ENCODE measurements around the gene RSPH6A.

The RSPH6A gene

GRCh38 chr19:45765702-45766295 lies 49.3 kb downstream of the RSPH6A start:
- Histone ChIP-seq H3K4me3 (ENCODE audit: low read depth in 1 of 2, low read length in 2 of 2) (no peak overlapping the region), H3K27me3 (ENCODE audit: control insufficient read depth in 1 of 2, insufficient read depth in 2 of 2, low read length in 2 of 2) (no peaks in the 10 kb centered on the region), H3K27ac (ENCODE audit: low read depth, low read length) (no peak overlapping the region)

GRCh38 chr19:45764945-45765701 lies 50.0 kb downstream of the RSPH6A start:
- H3K27me3 ChIP-seq (ENCODE audit: control insufficient read depth in 1 of 2, insufficient read depth in 2 of 2, low read length in 2 of 2): no peaks in the 10 kb centered on the region
- no peaks in the 10 kb centered on the region for H3K9me3 ChIP-seq (ENCODE audit: control insufficient read depth in 1 of 2, low read length in 2 of 2)
- peaks cover 0 to 9% of the 10 kb centered on the region in 2 donors for H3K4me1 ChIP-seq (ENCODE audit: control insufficient read depth in 1 of 2, insufficient read depth in 2 of 2, low read length in 2 of 2)
- H3K4me3 ChIP-seq (ENCODE audit: low read depth in 1 of 2, low read length in 2 of 2): no peak overlapping the region
- H3K9ac ChIP-seq (ENCODE audit: low read depth in 1 of 2, low read length in 2 of 2): no peak overlapping the region
- no peak overlapping the region for H3K27ac ChIP-seq (ENCODE audit: low read depth, low read length)
- no peaks in the 10 kb centered on the region for H3K36me3 ChIP-seq (ENCODE audit: control insufficient read depth in 1 of 2, insufficient read depth in 2 of 2, low read length in 2 of 2)

More at GRCh38 chr19:45765702-45766295, 49.3 kb downstream of the RSPH6A start:
- no peak overlapping the region for H3K9ac ChIP-seq (ENCODE audit: low read depth in 1 of 2, low read length in 2 of 2)
- no peaks in the 10 kb centered on the region for H3K36me3 ChIP-seq (ENCODE audit: control insufficient read depth in 1 of 2, insufficient read depth in 2 of 2, low read length in 2 of 2)
- H3K4me1 ChIP-seq (ENCODE audit: control insufficient read depth in 1 of 2, insufficient read depth in 2 of 2, low read length in 2 of 2): peaks cover 0 to 9% of the 10 kb centered on the region in 2 donors
- no peaks in the 10 kb centered on the region for H3K9me3 ChIP-seq (ENCODE audit: control insufficient read depth in 1 of 2, low read length in 2 of 2)

- H3K36me3 ChIP-seq (ENCODE audit: control insufficient read depth in 1 of 2, insufficient read depth in 2 of 2, low read length in 2 of 2): no peaks in the 10 kb centered on the region
- no peaks in the 10 kb centered on the region for H3K9me3 ChIP-seq (ENCODE audit: control insufficient read depth in 1 of 2, low read length in 2 of 2)
- H3K27me3 ChIP-seq (ENCODE audit: control insufficient read depth in 1 of 2, insufficient read depth in 2 of 2, low read length in 2 of 2): no peaks in the 10 kb centered on the region
- H3K4me1 ChIP-seq (ENCODE audit: control insufficient read depth in 1 of 2, insufficient read depth in 2 of 2, low read length in 2 of 2): peaks cover 0 to 4% of the 10 kb centered on the region in 2 donors
- H3K9ac ChIP-seq (ENCODE audit: low read depth in 1 of 2, low read length in 2 of 2): no peak overlapping the region
- H3K4me3 ChIP-seq (ENCODE audit: low read depth in 1 of 2, low read length in 2 of 2): no peak overlapping the region
- no peak overlapping the region for H3K27ac ChIP-seq (ENCODE audit: low read depth, low read length)
Measured at GRCh38 chr19:45764475-45764874, 50.6 kb downstream of the RSPH6A start.

GRCh38 chr19:45763691-45764294 lies 51.3 kb downstream of the RSPH6A start:
- H3K4me1 ChIP-seq (ENCODE audit: control insufficient read depth in 1 of 2, insufficient read depth in 2 of 2, low read length in 2 of 2): peaks cover 0 to 4% of the 10 kb centered on the region in 2 donors
- no peaks in the 10 kb centered on the region for H3K9me3 ChIP-seq (ENCODE audit: control insufficient read depth in 1 of 2, low read length in 2 of 2)
- H3K36me3 ChIP-seq (ENCODE audit: control insufficient read depth in 1 of 2, insufficient read depth in 2 of 2, low read length in 2 of 2): no peaks in the 10 kb centered on the region
- no peak overlapping the region for H3K4me3 ChIP-seq (ENCODE audit: low read depth in 1 of 2, low read length in 2 of 2)
- H3K27ac ChIP-seq (ENCODE audit: low read depth, low read length): no peak overlapping the region
- no peaks in the 10 kb centered on the region for H3K27me3 ChIP-seq (ENCODE audit: control insufficient read depth in 1 of 2, insufficient read depth in 2 of 2, low read length in 2 of 2)
- H3K9ac ChIP-seq (ENCODE audit: low read depth in 1 of 2, low read length in 2 of 2): no peak overlapping the region

GRCh38 chr19:45762870-45763631 lies 52.1 kb downstream of the RSPH6A start:
- H3K27ac ChIP-seq (ENCODE audit: low read depth, low read length): no peak overlapping the region
- peaks cover 0 to 4% of the 10 kb centered on the region in 2 donors for H3K4me1 ChIP-seq (ENCODE audit: control insufficient read depth in 1 of 2, insufficient read depth in 2 of 2, low read length in 2 of 2)
- no peaks in the 10 kb centered on the region for H3K27me3 ChIP-seq (ENCODE audit: control insufficient read depth in 1 of 2, insufficient read depth in 2 of 2, low read length in 2 of 2)
- H3K9me3 ChIP-seq (ENCODE audit: control insufficient read depth in 1 of 2, low read length in 2 of 2): no peaks in the 10 kb centered on the region
- H3K36me3 ChIP-seq (ENCODE audit: control insufficient read depth in 1 of 2, insufficient read depth in 2 of 2, low read length in 2 of 2): no peaks in the 10 kb centered on the region
- no peak overlapping the region for H3K9ac ChIP-seq (ENCODE audit: low read depth in 1 of 2, low read length in 2 of 2)
- H3K4me3 ChIP-seq (ENCODE audit: low read depth in 1 of 2, low read length in 2 of 2): no peak overlapping the region

- H3K9me3 ChIP-seq (ENCODE audit: control insufficient read depth in 1 of 2, low read length in 2 of 2): no peaks in the 10 kb centered on the region
- no peak overlapping the region for H3K27ac ChIP-seq (ENCODE audit: low read depth, low read length)
- no peak overlapping the region for H3K9ac ChIP-seq (ENCODE audit: low read depth in 1 of 2, low read length in 2 of 2)
- H3K27me3 ChIP-seq (ENCODE audit: control insufficient read depth in 1 of 2, insufficient read depth in 2 of 2, low read length in 2 of 2): no peaks in the 10 kb centered on the region
- H3K4me3 ChIP-seq (ENCODE audit: low read depth in 1 of 2, low read length in 2 of 2): no peak overlapping the region
- H3K4me1 ChIP-seq (ENCODE audit: control insufficient read depth in 1 of 2, insufficient read depth in 2 of 2, low read length in 2 of 2): no peaks in the 10 kb centered on the region
- no peaks in the 10 kb centered on the region for H3K36me3 ChIP-seq (ENCODE audit: control insufficient read depth in 1 of 2, insufficient read depth in 2 of 2, low read length in 2 of 2)
Measured at GRCh38 chr19:45761714-45762113, 53.4 kb downstream of the RSPH6A start.

GRCh38 chr19:45758921-45759320 lies 56.2 kb downstream of the RSPH6A start:
- Histone ChIP-seq H3K4me3 (ENCODE audit: low read depth in 1 of 2, low read length in 2 of 2) (no peak overlapping the region), H3K27me3 (ENCODE audit: control insufficient read depth in 1 of 2, insufficient read depth in 2 of 2, low read length in 2 of 2) (no peaks in the 10 kb centered on the region), H3K4me1 (ENCODE audit: control insufficient read depth in 1 of 2, insufficient read depth in 2 of 2, low read length in 2 of 2) (no peaks in the 10 kb centered on the region), H3K9ac (ENCODE audit: low read depth in 1 of 2, low read length in 2 of 2) (no peak overlapping the region), H3K36me3 (ENCODE audit: control insufficient read depth in 1 of 2, insufficient read depth in 2 of 2, low read length in 2 of 2) (no peaks in the 10 kb centered on the region), H3K9me3 (ENCODE audit: control insufficient read depth in 1 of 2, low read length in 2 of 2) (no peaks in the 10 kb centered on the region), H3K27ac (ENCODE audit: low read depth, low read length) (no peak overlapping the region)

GRCh38 chr19:45757695-45758094 lies 57.4 kb downstream of the RSPH6A start:
- Histone ChIP-seq H3K9ac (ENCODE audit: low read depth in 1 of 2, low read length in 2 of 2) (no peak overlapping the region), H3K36me3 (ENCODE audit: control insufficient read depth in 1 of 2, insufficient read depth in 2 of 2, low read length in 2 of 2) (no peaks in the 10 kb centered on the region), H3K9me3 (ENCODE audit: control insufficient read depth in 1 of 2, low read length in 2 of 2) (no peaks in the 10 kb centered on the region), H3K27ac (ENCODE audit: low read depth, low read length) (no peak overlapping the region), H3K4me3 (ENCODE audit: low read depth in 1 of 2, low read length in 2 of 2) (no peak overlapping the region), H3K4me1 (ENCODE audit: control insufficient read depth in 1 of 2, insufficient read depth in 2 of 2, low read length in 2 of 2) (no peaks in the 10 kb centered on the region), H3K27me3 (ENCODE audit: control insufficient read depth in 1 of 2, insufficient read depth in 2 of 2, low read length in 2 of 2) (no peaks in the 10 kb centered on the region)

- H3K4me1 ChIP-seq (ENCODE audit: control insufficient read depth in 1 of 2, insufficient read depth in 2 of 2, low read length in 2 of 2): no peaks in the 10 kb centered on the region
- H3K27ac ChIP-seq (ENCODE audit: low read depth, low read length): no peak overlapping the region
- H3K4me3 ChIP-seq (ENCODE audit: low read depth in 1 of 2, low read length in 2 of 2): no peak overlapping the region
- no peaks in the 10 kb centered on the region for H3K9me3 ChIP-seq (ENCODE audit: control insufficient read depth in 1 of 2, low read length in 2 of 2)
- no peaks in the 10 kb centered on the region for H3K27me3 ChIP-seq (ENCODE audit: control insufficient read depth in 1 of 2, insufficient read depth in 2 of 2, low read length in 2 of 2)
- no peaks in the 10 kb centered on the region for H3K36me3 ChIP-seq (ENCODE audit: control insufficient read depth in 1 of 2, insufficient read depth in 2 of 2, low read length in 2 of 2)
- no peak overlapping the region for H3K9ac ChIP-seq (ENCODE audit: low read depth in 1 of 2, low read length in 2 of 2)
Measured at GRCh38 chr19:45754323-45754722, 60.8 kb downstream of the RSPH6A start.

- Histone ChIP-seq H3K27me3 (ENCODE audit: control insufficient read depth in 1 of 2, insufficient read depth in 2 of 2, low read length in 2 of 2) (no peaks in the 10 kb centered on the region), H3K9ac (ENCODE audit: low read depth in 1 of 2, low read length in 2 of 2) (no peak overlapping the region), H3K36me3 (ENCODE audit: control insufficient read depth in 1 of 2, insufficient read depth in 2 of 2, low read length in 2 of 2) (no peaks in the 10 kb centered on the region), H3K4me3 (ENCODE audit: low read depth in 1 of 2, low read length in 2 of 2) (no peak overlapping the region), H3K4me1 (ENCODE audit: control insufficient read depth in 1 of 2, insufficient read depth in 2 of 2, low read length in 2 of 2) (no peaks in the 10 kb centered on the region), H3K9me3 (ENCODE audit: control insufficient read depth in 1 of 2, low read length in 2 of 2) (no peaks in the 10 kb centered on the region), H3K27ac (ENCODE audit: low read depth, low read length) (no peak overlapping the region)
Measured at GRCh38 chr19:45753548-45753947, 61.6 kb downstream of the RSPH6A start.
